ENCODE data around the gene LAMTOR2. TPM values are rescaled to one million over a fixed set of nuclear protein-coding genes. Genes with fewer than 3 reads are reported as not detected.
"Not testable (repeated sequence)": the region's sequence is repeated elsewhere in the genome, so short reads cannot be mapped to it uniquely, and the experiment has no call there.

The LAMTOR2 gene
- total RNA-seq, 1 experiment from 2014 or later, result 60.2 TPM

GRCh38 chr1:156033011-156033410 is 21.6 kb upstream of the LAMTOR2 start:
- no peaks in the 10 kb centered on the region for H3K27me3 ChIP-seq (ENCODE audit: insufficient read depth, low read length)
- no peaks in the 10 kb centered on the region for H3K9me2 ChIP-seq (ENCODE audit: insufficient read depth)
- H3K79me2 ChIP-seq (ENCODE audit: insufficient read depth, low read length), result no peaks in the 10 kb centered on the region
- TF ChIP-seq EGR1 (IDR thresholded peaks at IDR 0.05; ENCODE audit: low read depth) (no peak), SIN3A (IDR thresholded peaks at IDR 0.05; ENCODE audit: low read depth) (no peak), ZFX (IDR thresholded peaks at IDR 0.05) (no peak)
- TF ChIP-seq, protein P1, sequence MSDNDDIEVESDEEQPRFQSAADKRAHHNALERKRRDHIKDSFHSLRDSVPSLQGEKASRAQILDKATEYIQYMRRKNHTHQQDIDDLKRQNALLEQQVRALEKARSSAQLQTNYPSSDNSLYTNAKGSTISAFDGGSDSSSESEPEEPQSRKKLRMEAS (IDR thresholded peaks at IDR 0.05), result no peak
- H4K20me1 ChIP-seq (ENCODE audit: insufficient read depth), result no peaks in the 10 kb centered on the region
- CTCF ChIA-PET, result interaction anchor here (0.6 kb wide), 1 partner anchor 226 kb away, joined by 3 read pairs; no protein-coding TSS in a partner anchor
- intact Hi-C loops (cut with micrococcal nuclease), result no loop called here
- H3K9ac ChIP-seq (ENCODE audit: low read length), result no peak overlapping the region
- no peak overlapping the region for H3K27ac ChIP-seq (ENCODE audit: low read depth, low read length)
- BruUV-seq (replicated peaks), result no TSS peak
- RAD21 ChIA-PET (ENCODE audit: low non-redundant PET in 1 of 2, low total read pairs in 2 of 2, uncharacterized antibody in 2 of 2, unreplicated experiment in 2 of 2), result no interaction called here
- no peaks in the 10 kb centered on the region for H3K9me3 ChIP-seq (ENCODE audit: control insufficient read depth in 1 of 2, insufficient read depth in 1 of 2, low read depth in 1 of 2, low read length in 2 of 2)
- POLR2A ChIA-PET, result no interaction called here
- no peaks in the 10 kb centered on the region for H3K4me1 ChIP-seq (ENCODE audit: control insufficient read depth in 1 of 2, insufficient read depth in 2 of 2, low read length in 2 of 2)
- no peak overlapping the region for H3K4me2 ChIP-seq (ENCODE audit: low read length)
- no peak overlapping the region for H2AFZ ChIP-seq (ENCODE audit: low read depth, low read length, poor library complexity, severe bottlenecking)
- peaks cover 2 to 3% of the 10 kb centered on the region in 2 experiments; a peak in 2 of 4 replicates for H3K36me3 ChIP-seq (ENCODE audit: control insufficient read depth in 1 of 2, insufficient read depth in 2 of 2, low read length in 2 of 2)
- ATAC-seq (no peak), DNase-seq (ENCODE audit: low read depth, low spot score) (no peak)
- H3K4me3 ChIP-seq (replicated peaks in 1 of 2; ENCODE audit: low read depth in 1 of 2, low read length in 2 of 2), result no peak overlapping the region

DNA sequence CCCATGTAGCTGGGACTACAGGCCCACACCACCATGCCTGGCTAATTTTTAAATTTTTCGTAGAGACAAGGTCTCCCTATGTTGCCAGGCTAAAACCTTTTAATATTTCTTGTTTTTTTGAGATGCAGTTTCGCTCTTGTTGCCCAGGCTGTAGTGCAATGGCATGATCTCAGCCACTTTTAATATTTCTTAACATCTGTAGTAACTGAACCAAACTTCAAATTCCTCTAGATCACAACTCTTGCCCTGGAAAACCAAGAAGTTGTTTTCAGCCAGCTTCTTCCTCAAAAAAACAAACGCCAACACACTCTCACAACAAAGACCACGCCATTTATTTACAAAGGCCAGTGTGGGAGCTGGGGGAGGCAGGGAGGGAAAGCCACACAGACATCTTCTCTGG is 19.6 kb upstream of the LAMTOR2 start:
- H3K4me1 ChIP-seq (ENCODE audit: control insufficient read depth in 1 of 2, insufficient read depth in 2 of 2, low read length in 2 of 2); POLR2A ChIA-PET; ATAC-seq; H3K4me2 ChIP-seq (ENCODE audit: low read length); H2AFZ ChIP-seq (ENCODE audit: low read depth, low read length, poor library complexity, severe bottlenecking); H4K20me1 ChIP-seq (ENCODE audit: insufficient read depth); H3K79me2 ChIP-seq (ENCODE audit: insufficient read depth, low read length); H3K36me3 ChIP-seq (ENCODE audit: control insufficient read depth in 1 of 2, insufficient read depth in 2 of 2, low read length in 2 of 2); CTCF ChIA-PET; H3K27ac ChIP-seq (ENCODE audit: low read depth, low read length); BruUV-seq (replicated peaks); RAD21 ChIA-PET (ENCODE audit: low non-redundant PET in 1 of 2, low total read pairs in 2 of 2, uncharacterized antibody in 2 of 2, unreplicated experiment in 2 of 2); H3K27me3 ChIP-seq (ENCODE audit: insufficient read depth, low read length); H3K4me3 ChIP-seq (replicated peaks in 1 of 2; ENCODE audit: low read depth in 1 of 2, low read length in 2 of 2); intact Hi-C loops (cut with micrococcal nuclease); H3K9ac ChIP-seq (ENCODE audit: low read length); H3K9me2 ChIP-seq (ENCODE audit: insufficient read depth); H3K9me3 ChIP-seq (ENCODE audit: control insufficient read depth in 1 of 2, insufficient read depth in 1 of 2, low read depth in 1 of 2, low read length in 2 of 2); DNase-seq (ENCODE audit: low read depth, low spot score): not testable (repeated sequence)

GRCh38 chr1:156042828-156043227 is 11.8 kb upstream of the LAMTOR2 start:
- no peaks in the 10 kb centered on the region for H3K9me3 ChIP-seq (ENCODE audit: control insufficient read depth in 1 of 2, insufficient read depth in 1 of 2, low read depth in 1 of 2, low read length in 2 of 2)
- intact Hi-C loops (cut with micrococcal nuclease), result no loop called here
- H3K9ac ChIP-seq (ENCODE audit: low read length), result no peak overlapping the region
- H3K9me2 ChIP-seq (ENCODE audit: insufficient read depth), result no peaks in the 10 kb centered on the region
- ChIA-PET RAD21 (ENCODE audit: low non-redundant PET in 1 of 2, low total read pairs in 2 of 2, uncharacterized antibody in 2 of 2, unreplicated experiment in 2 of 2) (no interaction called here), POLR2A (no interaction called here), CTCF (no interaction called here)
- no peak overlapping the region for H3K27ac ChIP-seq (ENCODE audit: low read depth, low read length)
- no peak overlapping the region for H2AFZ ChIP-seq (ENCODE audit: low read depth, low read length, poor library complexity, severe bottlenecking)
- DNase-seq (ENCODE audit: low read depth, low spot score) (no peak), ATAC-seq (no peak)
- H3K79me2 ChIP-seq (ENCODE audit: insufficient read depth, low read length), result no peaks in the 10 kb centered on the region
- BruUV-seq (replicated peaks), result no TSS peak
- H3K4me3 ChIP-seq (replicated peaks in 1 of 2; ENCODE audit: low read depth in 1 of 2, low read length in 2 of 2), result no peak overlapping the region
- peaks cover 10 to 17% of the 10 kb centered on the region in 2 experiments for H3K4me1 ChIP-seq (ENCODE audit: control insufficient read depth in 1 of 2, insufficient read depth in 2 of 2, low read length in 2 of 2)
- peaks cover 21 to 26% of the 10 kb centered on the region in 2 experiments for H3K36me3 ChIP-seq (ENCODE audit: control insufficient read depth in 1 of 2, insufficient read depth in 2 of 2, low read length in 2 of 2)
- H3K27me3 ChIP-seq (ENCODE audit: insufficient read depth, low read length), result no peaks in the 10 kb centered on the region
- H4K20me1 ChIP-seq (ENCODE audit: insufficient read depth), result no peaks in the 10 kb centered on the region
- H3K4me2 ChIP-seq (ENCODE audit: low read length), result no peak overlapping the region
- TF ChIP-seq ELF1 (IDR thresholded peaks at IDR 0.05; ENCODE audit: borderline replicate concordance, low read depth), result no peak
- no peak for TF ChIP-seq CTCF (IDR thresholded peaks at IDR 0.05 in 2 of 3, conservative IDR thresholded peaks at IDR 0.05 in 1 of 3; ENCODE audit: borderline replicate concordance in 1 of 3, insufficient read depth in 1 of 3, low read depth in 2 of 3, low read length in 2 of 3)
- no peak for TF ChIP-seq FOSL1 (IDR thresholded peaks at IDR 0.05; ENCODE audit: low read depth)
- no peak for TF ChIP-seq REST (IDR thresholded peaks at IDR 0.05; ENCODE audit: low read depth)
- TF ChIP-seq POLR2AphosphoS5 (IDR thresholded peaks at IDR 0.05; ENCODE audit: low read depth, low read length), result no peak

Measured in HCT116 (cell line).